Measurements from ENCODE around the gene ZNF780A.

DNA sequence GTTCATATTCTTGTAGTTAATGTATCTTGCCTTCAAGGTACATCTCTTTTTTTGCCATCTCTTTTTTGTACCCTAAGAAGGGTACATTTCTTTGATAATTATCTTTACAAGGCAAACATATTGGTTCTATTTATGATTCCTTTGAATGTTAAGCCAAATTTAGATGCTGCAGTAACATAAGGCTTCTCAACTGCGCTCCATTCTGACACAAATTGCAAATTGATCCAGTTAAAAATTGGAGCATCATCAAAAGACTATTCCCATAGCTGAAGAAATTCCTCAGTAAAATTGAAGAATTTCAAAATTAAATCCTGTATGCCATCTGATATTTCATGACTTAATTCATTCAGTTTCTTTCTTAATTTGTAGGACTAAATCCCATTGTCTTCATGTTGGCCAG is 2.7 kb upstream of the ZNF780A start:
- TF ChIP-seq, protein P1, sequence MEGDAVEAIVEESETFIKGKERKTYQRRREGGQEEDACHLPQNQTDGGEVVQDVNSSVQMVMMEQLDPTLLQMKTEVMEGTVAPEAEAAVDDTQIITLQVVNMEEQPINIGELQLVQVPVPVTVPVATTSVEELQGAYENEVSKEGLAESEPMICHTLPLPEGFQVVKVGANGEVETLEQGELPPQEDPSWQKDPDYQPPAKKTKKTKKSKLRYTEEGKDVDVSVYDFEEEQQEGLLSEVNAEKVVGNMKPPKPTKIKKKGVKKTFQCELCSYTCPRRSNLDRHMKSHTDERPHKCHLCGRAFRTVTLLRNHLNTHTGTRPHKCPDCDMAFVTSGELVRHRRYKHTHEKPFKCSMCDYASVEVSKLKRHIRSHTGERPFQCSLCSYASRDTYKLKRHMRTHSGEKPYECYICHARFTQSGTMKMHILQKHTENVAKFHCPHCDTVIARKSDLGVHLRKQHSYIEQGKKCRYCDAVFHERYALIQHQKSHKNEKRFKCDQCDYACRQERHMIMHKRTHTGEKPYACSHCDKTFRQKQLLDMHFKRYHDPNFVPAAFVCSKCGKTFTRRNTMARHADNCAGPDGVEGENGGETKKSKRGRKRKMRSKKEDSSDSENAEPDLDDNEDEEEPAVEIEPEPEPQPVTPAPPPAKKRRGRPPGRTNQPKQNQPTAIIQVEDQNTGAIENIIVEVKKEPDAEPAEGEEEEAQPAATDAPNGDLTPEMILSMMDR (IDR thresholded peaks at IDR 0.05), result no peak
- TF ChIP-seq POLR2A (IDR thresholded peaks at IDR 0.05), result no peak
